WTC11 (cell line): ENCODE data around the gene CSNK2B. TPM values are rescaled to one million over a fixed set of nuclear protein-coding genes. Genes with fewer than 3 reads are reported as not detected.

Source experiments
- ATAC-seq: fragments of 200-7000 bp; cut with Tn5 transposase; 2 replicates; pipeline ENCODE4 v1.10.0; 2021; ENCODE audit warnings: mild to moderate bottlenecking, moderate library complexity
- CTCF ChIA-PET: fragments of 300-600 bp; sonication (Branson Sonifier 250); formaldehyde crosslinking; loops from one replicate; lab custom pipeline; 2021; ENCODE audit warnings: antibody characterized with exemption; lab: Charles Lee
- POLR2A ChIA-PET: fragments of 350-600 bp; sonication (Branson Sonifier 250); formaldehyde crosslinking; loops from one replicate; lab custom pipeline; 2021; ENCODE audit warnings: antibody characterized with exemption; lab: Charles Lee
- DNase-seq: peaks from one replicate; pipeline ENCODE4 v3.0.0; 2021; ENCODE audit warnings: low spot score
- H3K27ac Mint-ChIP-seq: 2 replicates; pipeline ENCODE4 v1.8.0; 2021; ENCODE audit warnings: mixed read lengths
- H3K27me3 Mint-ChIP-seq: 2 replicates; pipeline ENCODE4 v1.8.0; 2021; ENCODE audit warnings: low read depth, mild to moderate bottlenecking, moderate library complexity, mixed read lengths
- H3K36me3 Mint-ChIP-seq: 2 replicates; pipeline ENCODE4 v1.8.0; 2021; ENCODE audit warnings: mixed read lengths
- H3K4me1 Mint-ChIP-seq: 2 replicates; pipeline ENCODE4 v1.8.0; 2022; ENCODE audit warnings: mixed read lengths
- H3K4me3 Mint-ChIP-seq: 2 replicates; pipeline ENCODE4 v1.8.0; 2021; ENCODE audit warnings: mild to moderate bottlenecking, moderate library complexity, mixed read lengths
- H3K9me3 Mint-ChIP-seq: 2 replicates; pipeline ENCODE4 v1.8.0; 2021; ENCODE audit warnings: mixed read lengths
- CDX4 ChIP-seq: fragments of 250-450 bp; sonication (Bioruptor Pico); IDR thresholded peaks from 2 replicates; pipeline ENCODE4 v1.9.0; 2021; ENCODE audit warnings: moderate library complexity, mild to moderate bottlenecking, inconsistent platforms, borderline replicate concordance
- CREB1 ChIP-seq: sonication (generic); formaldehyde crosslinking; IDR thresholded peaks from 2 replicates; pipeline ENCODE4 v1.8.0; 2023; ENCODE audit warnings: mild to moderate bottlenecking, missing genetic modification reagents
- CREM ChIP-seq: sonication (generic); formaldehyde crosslinking; IDR thresholded peaks from 2 replicates; pipeline ENCODE4 v1.8.1; 2022; ENCODE audit warnings: mild to moderate bottlenecking, missing genetic modification reagents, moderate library complexity
- EMX1 ChIP-seq: fragments of 250-450 bp; sonication (Bioruptor Pico); IDR thresholded peaks from 2 replicates; pipeline ENCODE4 v1.8.0; 2021; ENCODE audit warnings: mild to moderate bottlenecking
- ETV6 ChIP-seq: sonication (generic); formaldehyde crosslinking; IDR thresholded peaks from 2 replicates; pipeline ENCODE4 v1.8.1; 2022; ENCODE audit warnings: mild to moderate bottlenecking, missing genetic modification reagents
- FOXK1 ChIP-seq: sonication (generic); formaldehyde crosslinking; IDR thresholded peaks from 2 replicates; pipeline ENCODE4 v1.8.0; 2022; ENCODE audit warnings: mild to moderate bottlenecking, moderate library complexity, missing genetic modification reagents
- GRHL2 ChIP-seq: fragments of 250-450 bp; sonication (Bioruptor Pico); IDR thresholded peaks from 2 replicates; pipeline ENCODE4 v1.8.0; 2022; ENCODE audit warnings: mild to moderate bottlenecking, moderate library complexity; ENCODE audit not compliant: insufficient replicate concordance, severe bottlenecking
- JAZF1 ChIP-seq: fragments of 250-450 bp; sonication (Bioruptor Pico); IDR thresholded peaks from 2 replicates; pipeline ENCODE4 v1.9.0; 2021; ENCODE audit warnings: moderate library complexity, mild to moderate bottlenecking, inconsistent platforms
- MAX ChIP-seq: sonication (generic); formaldehyde crosslinking; IDR thresholded peaks from 2 replicates; pipeline ENCODE4 v1.8.0; 2022; ENCODE audit warnings: mild to moderate bottlenecking, missing genetic modification reagents
- OVOL2 ChIP-seq: fragments of 250-450 bp; sonication (Bioruptor Pico); IDR thresholded peaks from 2 replicates; pipeline ENCODE4 v1.9.0; 2021; ENCODE audit warnings: mild to moderate bottlenecking, borderline replicate concordance
- PRRX2 ChIP-seq: fragments of 250-450 bp; sonication (Bioruptor Pico); IDR thresholded peaks from 2 replicates; pipeline ENCODE4 v1.8.0; 2021; ENCODE audit warnings: mild to moderate bottlenecking
- RORB ChIP-seq: fragments of 250-450 bp; sonication (Bioruptor Pico); IDR thresholded peaks from 2 replicates; pipeline ENCODE4 v1.9.0; 2021; ENCODE audit warnings: mild to moderate bottlenecking
- SOX15 ChIP-seq: fragments of 250-450 bp; sonication (Bioruptor Pico); IDR thresholded peaks from 2 replicates; pipeline ENCODE4 v1.9.0; 2021; ENCODE audit warnings: mild to moderate bottlenecking
- SP1 ChIP-seq: sonication (generic); formaldehyde crosslinking; conservative IDR thresholded peaks from 2 replicates; pipeline ENCODE4 v1.8.1; 2022; ENCODE audit warnings: missing genetic modification reagents
- TEAD1 ChIP-seq: sonication (generic); formaldehyde crosslinking; IDR thresholded peaks from 2 replicates; pipeline ENCODE4 v1.8.0; 2022; ENCODE audit warnings: mild to moderate bottlenecking, missing genetic modification reagents
- TEAD4 ChIP-seq: sonication (generic); formaldehyde crosslinking; IDR thresholded peaks from 2 replicates; pipeline ENCODE4 v1.8.0; 2022; ENCODE audit warnings: mild to moderate bottlenecking, missing genetic modification reagents
- ZNF219 ChIP-seq: sonication (generic); formaldehyde crosslinking; IDR thresholded peaks from 2 replicates; pipeline ENCODE4 v1.8.0; 2023; ENCODE audit warnings: missing genetic modification reagents, mild to moderate bottlenecking, borderline replicate concordance
- ZNF232 ChIP-seq: sonication (generic); formaldehyde crosslinking; IDR thresholded peaks from 2 replicates; pipeline ENCODE4 v1.8.0; 2022; ENCODE audit warnings: mild to moderate bottlenecking, missing genetic modification reagents
- ZNF317 ChIP-seq: sonication (generic); formaldehyde crosslinking; IDR thresholded peaks from 2 replicates; pipeline ENCODE4 v1.8.1; 2023; ENCODE audit warnings: low read depth, mild to moderate bottlenecking, moderate library complexity, missing genetic modification reagents, borderline replicate concordance
- ZNF671 ChIP-seq: fragments of 250-450 bp; sonication (Bioruptor Pico); IDR thresholded peaks from 2 replicates; pipeline ENCODE4 v1.8.0; 2021; ENCODE audit warnings: mild to moderate bottlenecking
- total RNA-seq: library from RNA; stranded (reverse); gene quantifications from 3 replicates; pipeline ENCODE4 v1.2.3, GENCODE V29; 2021
- TF ChIP-seq, protein P1 (sequence below): sonication (generic); formaldehyde crosslinking; IDR thresholded peaks from 2 replicates; pipeline ENCODE4 v1.8.0; 2022; ENCODE audit warnings: mild to moderate bottlenecking, missing genetic modification reagents
- TF ChIP-seq, protein P2 (sequence below): sonication (generic); formaldehyde crosslinking; IDR thresholded peaks from 2 replicates; pipeline ENCODE4 v1.8.0; 2023; ENCODE audit warnings: mild to moderate bottlenecking, missing genetic modification reagents
- TF ChIP-seq, protein P3 (sequence below): sonication (generic); formaldehyde crosslinking; conservative IDR thresholded peaks from 2 replicates; pipeline ENCODE4 v1.8.1; 2023; ENCODE audit warnings: mild to moderate bottlenecking, low read depth, missing genetic modification reagents, moderate library complexity

The CSNK2B gene
- total RNA-seq, 1 experiment from 2014 or later, result 183 TPM

DNA sequence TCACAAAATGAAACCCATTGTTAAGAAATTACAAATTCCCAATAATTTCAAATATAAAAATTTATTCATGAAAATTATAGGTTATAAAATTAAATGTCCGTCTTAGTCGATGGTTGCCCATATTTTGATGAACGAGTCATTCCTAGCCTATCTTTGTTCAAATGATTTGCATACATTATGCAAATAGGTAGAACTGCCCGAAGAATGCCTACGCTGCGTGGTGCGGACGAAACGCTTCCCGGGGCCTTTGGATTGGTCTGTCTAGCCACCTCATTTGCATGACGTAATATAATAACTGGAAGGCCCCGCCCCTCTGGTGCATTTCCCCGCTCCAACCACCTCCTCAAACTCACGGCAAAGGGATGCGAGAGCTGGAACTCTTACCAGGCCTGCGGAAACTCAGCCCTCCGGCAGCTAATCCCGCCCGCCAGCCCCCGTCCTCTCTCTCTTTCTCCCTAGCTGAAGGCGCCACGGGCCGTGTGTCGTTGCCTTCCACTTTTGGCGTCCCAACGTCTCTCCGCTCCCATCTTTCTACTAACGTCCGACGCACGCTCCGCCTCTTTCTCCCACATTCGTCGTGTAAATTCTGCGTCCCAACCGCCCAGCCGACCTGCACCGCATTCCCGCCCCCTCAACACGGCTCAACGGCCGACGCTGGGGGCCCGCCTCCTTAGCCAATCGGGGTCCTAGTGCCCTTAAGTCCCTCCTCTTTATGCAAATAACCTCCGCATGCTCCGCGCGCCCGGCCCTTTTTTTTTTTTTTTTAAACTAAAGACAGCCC lies 45.9 kb upstream of the CSNK2B start (continued):
- TF ChIP-seq OVOL2 (CRISPR knock-in tag) (no peak), ZNF232 (peak; percentile 64; the same call in 1 of the 2 replicates), EMX1 (CRISPR knock-in tag) (no peak), JAZF1 (no peak), ZNF671 (CRISPR knock-in tag) (no peak; the same call in 1 of the 2 replicates), GRHL2 (CRISPR knock-in tag) (no peak), FOXK1 (0 out of 2 replicates have a peak, but pooled peaks have one; percentile 63), CREM (CRISPR knock-in tag) (peak; percentile 84), ETV6 (CRISPR knock-in tag) (0 out of 2 replicates have a peak, but pooled peaks have one; percentile 29), ZNF317 (CRISPR knock-in tag) (no peak), RORB (CRISPR knock-in tag) (no peak), TEAD1 (CRISPR knock-in tag) (no peak; the same call in none of the 2 replicates), TEAD4 (CRISPR knock-in tag) (no peak), SOX15 (no peak), CREB1 (CRISPR knock-in tag) (no peak), PRRX2 (CRISPR knock-in tag) (no peak), SP1 (CRISPR knock-in tag) (peak; percentile 78; the same call in 1 of the 2 replicates)
- TF ChIP-seq, protein P1, sequence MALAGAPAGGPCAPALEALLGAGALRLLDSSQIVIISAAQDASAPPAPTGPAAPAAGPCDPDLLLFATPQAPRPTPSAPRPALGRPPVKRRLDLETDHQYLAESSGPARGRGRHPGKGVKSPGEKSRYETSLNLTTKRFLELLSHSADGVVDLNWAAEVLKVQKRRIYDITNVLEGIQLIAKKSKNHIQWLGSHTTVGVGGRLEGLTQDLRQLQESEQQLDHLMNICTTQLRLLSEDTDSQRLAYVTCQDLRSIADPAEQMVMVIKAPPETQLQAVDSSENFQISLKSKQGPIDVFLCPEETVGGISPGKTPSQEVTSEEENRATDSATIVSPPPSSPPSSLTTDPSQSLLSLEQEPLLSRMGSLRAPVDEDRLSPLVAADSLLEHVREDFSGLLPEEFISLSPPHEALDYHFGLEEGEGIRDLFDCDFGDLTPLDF (CRISPR knock-in tag), result no peak
- TF ChIP-seq, protein P2, sequence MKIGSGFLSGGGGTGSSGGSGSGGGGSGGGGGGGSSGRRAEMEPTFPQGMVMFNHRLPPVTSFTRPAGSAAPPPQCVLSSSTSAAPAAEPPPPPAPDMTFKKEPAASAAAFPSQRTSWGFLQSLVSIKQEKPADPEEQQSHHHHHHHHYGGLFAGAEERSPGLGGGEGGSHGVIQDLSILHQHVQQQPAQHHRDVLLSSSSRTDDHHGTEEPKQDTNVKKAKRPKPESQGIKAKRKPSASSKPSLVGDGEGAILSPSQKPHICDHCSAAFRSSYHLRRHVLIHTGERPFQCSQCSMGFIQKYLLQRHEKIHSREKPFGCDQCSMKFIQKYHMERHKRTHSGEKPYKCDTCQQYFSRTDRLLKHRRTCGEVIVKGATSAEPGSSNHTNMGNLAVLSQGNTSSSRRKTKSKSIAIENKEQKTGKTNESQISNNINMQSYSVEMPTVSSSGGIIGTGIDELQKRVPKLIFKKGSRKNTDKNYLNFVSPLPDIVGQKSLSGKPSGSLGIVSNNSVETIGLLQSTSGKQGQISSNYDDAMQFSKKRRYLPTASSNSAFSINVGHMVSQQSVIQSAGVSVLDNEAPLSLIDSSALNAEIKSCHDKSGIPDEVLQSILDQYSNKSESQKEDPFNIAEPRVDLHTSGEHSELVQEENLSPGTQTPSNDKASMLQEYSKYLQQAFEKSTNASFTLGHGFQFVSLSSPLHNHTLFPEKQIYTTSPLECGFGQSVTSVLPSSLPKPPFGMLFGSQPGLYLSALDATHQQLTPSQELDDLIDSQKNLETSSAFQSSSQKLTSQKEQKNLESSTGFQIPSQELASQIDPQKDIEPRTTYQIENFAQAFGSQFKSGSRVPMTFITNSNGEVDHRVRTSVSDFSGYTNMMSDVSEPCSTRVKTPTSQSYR (CRISPR knock-in tag), result no peak

DNA sequence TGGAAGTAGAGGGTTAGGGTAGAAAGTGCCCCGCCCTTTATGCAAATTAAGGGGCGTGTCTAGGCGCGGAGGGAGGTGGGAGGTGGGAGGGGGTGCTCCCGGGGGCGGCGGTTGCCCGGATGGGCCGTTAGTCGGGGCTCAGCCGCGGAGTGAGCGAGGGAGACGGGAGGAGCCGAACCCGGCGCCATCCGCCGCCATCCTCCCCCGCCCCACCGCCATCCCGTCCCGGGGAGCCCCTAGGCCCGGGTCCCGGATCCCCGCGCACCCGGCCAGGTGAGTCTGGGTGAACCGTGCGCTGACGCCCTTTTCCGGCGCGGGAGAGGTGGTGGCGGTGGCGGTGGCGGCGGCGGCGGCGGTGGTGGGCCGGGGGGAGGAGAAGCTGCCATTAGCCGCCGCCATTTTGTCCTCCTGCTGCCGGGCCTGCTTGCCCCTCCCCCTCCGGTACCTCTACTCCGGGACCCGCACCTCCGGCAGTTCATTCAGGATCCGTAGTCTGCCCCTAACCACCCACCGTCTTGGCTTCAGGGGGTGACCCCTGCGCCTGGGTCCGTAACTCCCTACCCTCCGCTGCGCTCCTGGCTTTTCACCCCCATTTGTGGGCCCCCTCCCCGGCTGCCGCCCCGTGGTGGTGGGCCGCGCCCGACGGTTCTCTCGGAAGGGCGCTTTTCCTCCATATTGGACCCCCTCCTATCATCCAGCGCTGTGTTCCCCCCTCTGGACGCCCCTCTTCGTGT lies 45.1 kb upstream of the CSNK2B start, which contains the start of gene PRRC2A:
Gene PRRC2A (plus strand): TSS at position 130 of the 734 bp plus-strand sequence. CDS start 2,075 bp downstream, outside the sequence.
- Mint-ChIP-seq H3K27me3 (no peaks in the 10 kb centered on the region; the same call in 1 of the 2 replicates), H3K4me1 (peaks cover 23% of the 10 kb centered on the region), H3K36me3 (peaks cover 45% of the 10 kb centered on the region), H3K27ac (peak within 1 kb of the TSS; percentile 100), H3K4me3 (peak within 1 kb of the TSS; percentile 92), H3K9me3 (no peaks in the 10 kb centered on the region)
- POLR2A ChIA-PET, result interaction anchor here (1.0 kb wide), 1 partner anchor 80 kb away, joined by 5 read pairs; the partner anchor contains the start of gene DDX39B
- ATAC-seq (peak; percentile 34), DNase-seq (peak; percentile 78)
- CTCF ChIA-PET, result interaction anchor here (0.6 to 1.7 kb wide), 4 partner anchors 23 to 186 kb away, joined by 3 to 10 read pairs (median 4); no protein-coding TSS in a partner anchor
- no peak for TF ChIP-seq ZNF219 (CRISPR knock-in tag)
- no peak for TF ChIP-seq EMX1 (CRISPR knock-in tag)
- TF ChIP-seq, protein P3, sequence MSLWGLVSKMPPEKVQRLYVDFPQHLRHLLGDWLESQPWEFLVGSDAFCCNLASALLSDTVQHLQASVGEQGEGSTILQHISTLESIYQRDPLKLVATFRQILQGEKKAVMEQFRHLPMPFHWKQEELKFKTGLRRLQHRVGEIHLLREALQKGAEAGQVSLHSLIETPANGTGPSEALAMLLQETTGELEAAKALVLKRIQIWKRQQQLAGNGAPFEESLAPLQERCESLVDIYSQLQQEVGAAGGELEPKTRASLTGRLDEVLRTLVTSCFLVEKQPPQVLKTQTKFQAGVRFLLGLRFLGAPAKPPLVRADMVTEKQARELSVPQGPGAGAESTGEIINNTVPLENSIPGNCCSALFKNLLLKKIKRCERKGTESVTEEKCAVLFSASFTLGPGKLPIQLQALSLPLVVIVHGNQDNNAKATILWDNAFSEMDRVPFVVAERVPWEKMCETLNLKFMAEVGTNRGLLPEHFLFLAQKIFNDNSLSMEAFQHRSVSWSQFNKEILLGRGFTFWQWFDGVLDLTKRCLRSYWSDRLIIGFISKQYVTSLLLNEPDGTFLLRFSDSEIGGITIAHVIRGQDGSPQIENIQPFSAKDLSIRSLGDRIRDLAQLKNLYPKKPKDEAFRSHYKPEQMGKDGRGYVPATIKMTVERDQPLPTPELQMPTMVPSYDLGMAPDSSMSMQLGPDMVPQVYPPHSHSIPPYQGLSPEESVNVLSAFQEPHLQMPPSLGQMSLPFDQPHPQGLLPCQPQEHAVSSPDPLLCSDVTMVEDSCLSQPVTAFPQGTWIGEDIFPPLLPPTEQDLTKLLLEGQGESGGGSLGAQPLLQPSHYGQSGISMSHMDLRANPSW (CRISPR knock-in tag), result no peak
- TF ChIP-seq CDX4, result no peak
- peak; percentile 33; the same call in 1 of the 2 replicates for TF ChIP-seq MAX (CRISPR knock-in tag)
- TF ChIP-seq CREM (CRISPR knock-in tag), result no peak
- TF ChIP-seq, protein P2 (CRISPR knock-in tag), result no peak
- no peak for TF ChIP-seq ETV6 (CRISPR knock-in tag)
